GM18907 (cell line): ENCODE data around the gene SPINK2.

Experiments used
- ATAC-seq: cut with Tn5 transposase; IDR thresholded peaks from one replicate; pipeline ENCODE4 v1.9.1; 2021; ENCODE audit warnings: mild to moderate bottlenecking, moderate library complexity; ENCODE audit not compliant: unreplicated experiment

SPINK2 gene, protein sequence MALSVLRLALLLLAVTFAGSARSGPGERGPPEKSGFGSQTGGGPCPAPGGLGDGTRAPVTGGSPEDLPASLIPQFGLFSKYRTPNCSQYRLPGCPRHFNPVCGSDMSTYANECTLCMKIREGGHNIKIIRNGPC

DNA sequence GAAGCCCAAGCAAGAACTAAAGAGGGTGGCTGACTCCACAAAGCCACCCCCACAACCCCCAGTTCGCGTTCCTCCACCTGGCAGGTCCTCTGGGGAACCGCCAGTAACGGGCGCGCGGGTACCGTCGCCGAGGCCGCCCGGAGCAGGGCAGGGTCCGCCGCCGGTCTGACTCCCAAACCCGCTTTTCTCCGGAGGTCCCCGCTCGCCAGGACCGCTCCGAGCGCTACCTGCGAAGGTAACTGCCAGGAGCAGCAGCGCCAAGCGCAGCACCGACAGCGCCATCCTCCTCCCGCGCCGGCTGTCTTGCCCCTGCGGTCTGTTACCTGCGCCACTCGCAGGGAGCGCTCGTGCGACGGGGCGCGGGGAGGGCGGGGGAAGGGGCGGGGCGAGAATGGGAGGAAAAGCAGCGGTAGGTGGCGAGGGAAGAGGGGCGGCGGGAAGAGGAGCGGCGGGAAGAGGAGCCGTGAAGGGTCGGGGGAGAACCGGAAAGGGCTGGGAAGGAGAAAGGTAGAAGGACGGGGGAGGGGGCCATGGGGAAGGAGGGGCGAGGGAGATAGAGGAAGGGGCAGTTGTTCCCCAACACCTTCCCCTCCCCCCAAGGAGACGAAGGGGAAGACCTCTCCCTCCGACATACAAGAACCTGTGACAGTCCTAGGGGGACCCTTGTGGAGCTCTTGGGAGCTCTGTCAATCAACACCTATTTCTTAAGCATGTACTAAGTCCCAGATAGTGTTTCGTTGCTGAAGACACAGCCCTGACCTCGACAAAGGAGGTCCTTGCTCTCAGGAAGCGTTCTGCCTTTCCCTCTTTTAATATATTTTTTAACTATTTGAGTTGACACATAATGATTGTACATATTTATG lies at the start of gene SPINK2:
TSS of gene SPINK2 (minus strand) at position 321 of the 863 bp plus-strand sequence. CDS start at position 282, 39 bp downstream.
- no peak for ATAC-seq

DNA sequence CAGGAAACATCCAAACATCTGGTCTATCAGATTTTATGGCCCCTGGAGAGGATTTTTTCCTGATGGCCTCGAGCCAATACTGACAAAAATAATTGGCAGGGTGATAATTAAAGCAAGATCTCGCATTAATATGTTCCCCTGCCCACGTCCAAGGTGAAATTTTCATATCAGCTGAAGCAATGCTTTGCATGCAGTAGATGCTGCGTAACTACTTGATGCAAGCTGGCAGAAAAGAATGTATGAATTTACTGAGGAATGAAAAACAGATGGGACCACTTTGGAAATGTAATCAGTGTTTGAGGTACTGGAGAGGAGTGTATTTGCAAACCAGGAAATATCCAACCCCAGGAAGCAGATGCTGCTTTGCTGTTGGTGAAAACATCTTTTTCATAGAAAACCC lies 49.4 kb upstream of the SPINK2 start:
- ATAC-seq: no peak

DNA sequence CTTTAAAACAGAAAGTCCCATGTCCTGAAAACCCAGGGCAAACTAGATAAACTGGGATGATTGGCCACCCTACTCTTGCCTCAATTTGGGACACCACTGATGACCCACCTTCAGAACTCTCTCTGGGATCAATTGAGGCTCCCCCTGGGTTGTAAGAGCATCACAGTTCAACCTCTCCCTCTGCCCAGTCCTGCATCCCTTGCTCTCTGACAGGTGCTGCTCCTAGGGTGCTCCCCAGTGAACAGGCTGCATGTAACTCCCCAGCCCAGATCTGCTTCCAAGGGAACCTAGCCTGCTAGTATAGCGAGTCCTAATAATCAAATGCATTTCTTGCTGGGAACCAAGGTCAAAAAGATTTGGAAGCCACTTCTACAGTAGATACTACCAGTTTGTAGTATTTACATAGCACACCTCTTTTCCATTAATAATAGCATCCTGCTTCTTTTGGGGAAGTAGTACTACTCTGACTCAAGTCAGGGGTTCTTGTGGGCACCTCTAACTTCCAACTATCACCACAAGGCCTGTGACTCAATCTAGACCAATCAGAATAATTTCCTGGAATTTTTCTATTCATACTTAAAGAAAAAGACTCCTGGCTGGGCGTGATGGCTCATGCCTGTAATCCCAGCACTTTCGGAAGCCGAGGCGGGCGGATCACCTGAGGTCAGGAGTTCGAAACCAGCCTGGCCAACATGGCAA lies 42.1 kb upstream of the SPINK2 start:
- no peak for ATAC-seq

DNA sequence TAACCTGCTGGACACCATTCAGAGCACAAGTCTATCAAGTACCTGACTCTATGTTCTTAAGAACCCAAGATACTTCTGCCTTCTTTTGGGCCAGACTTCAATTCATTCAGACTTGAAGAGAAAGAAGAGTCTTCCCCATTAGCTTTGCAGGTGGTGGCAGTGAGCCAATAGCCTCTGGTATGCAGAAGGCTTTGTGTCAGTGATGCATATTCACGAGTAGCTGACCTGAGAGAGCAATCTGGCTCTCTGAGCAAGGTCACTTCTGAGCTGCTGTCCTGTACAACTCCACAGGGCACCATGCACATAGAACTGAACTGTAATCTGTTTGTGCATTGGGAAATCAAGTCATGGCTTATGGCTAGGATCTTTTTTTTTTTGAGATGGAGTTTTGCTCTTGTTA lies 39.9 kb upstream of the SPINK2 start:
- ATAC-seq: no peak

DNA sequence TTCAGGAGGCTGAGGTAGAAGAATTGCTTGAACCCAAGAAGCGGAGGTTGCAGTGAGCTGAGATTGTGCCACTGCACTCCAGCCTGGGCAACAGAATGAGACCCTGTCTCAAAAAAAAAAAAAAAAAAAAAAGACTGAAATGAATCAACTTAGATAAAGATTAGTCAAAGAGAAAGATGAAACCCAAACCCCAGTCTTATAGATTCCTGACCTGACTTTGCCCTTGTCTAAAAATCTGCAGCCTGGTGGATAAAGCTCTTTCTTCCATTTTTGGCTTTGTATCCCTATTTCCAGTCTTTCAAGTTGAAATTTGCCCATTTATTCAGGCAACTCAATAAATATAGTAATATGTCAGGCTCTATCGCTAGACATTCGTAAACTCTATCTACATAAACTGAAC lies 39.3 kb upstream of the SPINK2 start:
- ATAC-seq: peak; percentile 44

DNA sequence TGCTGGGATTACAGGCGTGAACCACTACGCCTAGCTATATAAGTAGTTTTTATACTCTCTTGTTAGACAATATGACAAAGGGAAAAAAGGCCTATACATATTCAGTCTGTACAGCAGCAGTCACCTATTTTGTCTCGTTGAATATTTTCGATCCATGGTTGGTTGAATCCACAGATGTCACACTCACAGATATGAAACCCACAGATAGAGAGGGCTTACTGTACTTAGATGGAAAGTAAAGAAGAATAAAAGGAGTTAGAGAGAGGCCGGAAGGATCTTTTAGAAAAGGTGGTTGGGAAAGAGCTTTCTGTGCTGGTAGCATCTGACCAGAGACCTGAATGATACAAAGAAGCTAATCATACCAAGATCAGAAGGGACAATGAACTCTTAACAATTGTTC lies 38.3 kb upstream of the SPINK2 start:
- ATAC-seq: peak; percentile 84

DNA sequence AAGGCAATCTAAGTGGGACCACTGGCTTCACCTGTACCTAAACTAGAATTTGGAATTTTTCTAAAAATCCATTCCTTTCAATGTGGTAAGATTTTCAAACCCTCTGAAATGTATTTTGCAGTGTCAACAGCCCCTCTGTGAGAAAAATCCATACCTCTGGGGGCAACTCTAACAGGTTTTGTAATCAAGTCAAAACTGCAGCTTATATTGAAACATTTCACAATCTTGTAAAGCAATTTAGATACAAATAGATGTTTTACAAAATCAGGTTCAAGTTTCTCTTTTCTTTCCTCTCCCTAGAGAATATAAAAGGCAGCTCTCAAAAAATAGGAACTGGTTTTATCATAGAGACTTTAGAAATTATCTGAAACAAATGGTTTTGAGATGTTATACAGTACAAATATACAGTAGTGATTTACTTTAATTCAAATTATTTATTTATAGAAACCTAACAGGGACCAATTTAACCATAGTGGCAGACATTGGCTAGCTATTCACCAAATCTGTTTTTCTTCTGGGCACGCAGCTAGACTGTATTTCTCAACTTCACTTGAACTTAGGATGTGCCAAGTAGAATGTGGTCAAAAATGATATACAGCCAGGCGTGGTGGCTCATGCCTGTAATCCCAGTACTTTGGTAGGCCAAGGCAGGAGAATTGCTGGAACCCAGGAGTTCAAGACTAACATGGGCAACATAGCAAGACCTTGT lies 36.3 kb upstream of the SPINK2 start:
- no peak for ATAC-seq

DNA sequence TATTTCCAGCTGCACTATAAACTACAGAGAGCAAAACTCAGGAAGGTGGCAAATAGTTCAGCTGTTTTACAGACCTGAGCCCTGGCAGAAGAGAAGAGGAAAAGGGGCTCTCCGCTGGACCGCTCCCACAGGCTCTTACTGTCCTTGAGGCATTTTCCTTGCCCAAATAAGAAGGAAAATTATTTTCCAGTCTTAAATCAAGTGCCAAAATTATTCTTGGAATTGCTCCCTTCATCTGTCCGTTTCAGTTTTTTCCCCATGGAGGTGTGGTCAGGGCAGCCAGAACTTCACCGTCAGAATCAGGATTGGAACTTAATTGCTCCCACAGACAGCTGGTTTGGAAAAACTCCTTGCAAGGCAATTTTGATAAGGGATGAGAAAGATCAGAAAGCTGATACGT lies 35.2 kb upstream of the SPINK2 start:
- no peak for ATAC-seq

DNA sequence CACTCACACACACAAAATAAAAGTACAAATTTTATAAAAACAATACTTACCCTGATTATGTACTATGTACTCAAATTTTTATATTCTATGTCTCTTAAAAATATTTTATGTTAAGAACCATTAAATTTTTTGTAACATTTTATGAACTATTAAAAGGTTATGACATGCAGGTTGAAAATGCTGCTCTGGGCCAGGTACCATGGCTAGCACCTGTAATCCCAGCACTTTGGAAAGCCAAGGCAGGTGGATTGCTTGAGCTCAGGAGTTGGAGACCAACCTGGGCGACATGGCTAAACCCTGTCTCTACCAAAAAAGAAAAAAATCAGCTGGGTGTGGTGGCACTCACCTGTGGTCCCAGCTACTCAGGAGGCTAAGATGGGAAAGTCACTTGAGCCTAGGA lies 29.4 kb upstream of the SPINK2 start:
- ATAC-seq: no peak

DNA sequence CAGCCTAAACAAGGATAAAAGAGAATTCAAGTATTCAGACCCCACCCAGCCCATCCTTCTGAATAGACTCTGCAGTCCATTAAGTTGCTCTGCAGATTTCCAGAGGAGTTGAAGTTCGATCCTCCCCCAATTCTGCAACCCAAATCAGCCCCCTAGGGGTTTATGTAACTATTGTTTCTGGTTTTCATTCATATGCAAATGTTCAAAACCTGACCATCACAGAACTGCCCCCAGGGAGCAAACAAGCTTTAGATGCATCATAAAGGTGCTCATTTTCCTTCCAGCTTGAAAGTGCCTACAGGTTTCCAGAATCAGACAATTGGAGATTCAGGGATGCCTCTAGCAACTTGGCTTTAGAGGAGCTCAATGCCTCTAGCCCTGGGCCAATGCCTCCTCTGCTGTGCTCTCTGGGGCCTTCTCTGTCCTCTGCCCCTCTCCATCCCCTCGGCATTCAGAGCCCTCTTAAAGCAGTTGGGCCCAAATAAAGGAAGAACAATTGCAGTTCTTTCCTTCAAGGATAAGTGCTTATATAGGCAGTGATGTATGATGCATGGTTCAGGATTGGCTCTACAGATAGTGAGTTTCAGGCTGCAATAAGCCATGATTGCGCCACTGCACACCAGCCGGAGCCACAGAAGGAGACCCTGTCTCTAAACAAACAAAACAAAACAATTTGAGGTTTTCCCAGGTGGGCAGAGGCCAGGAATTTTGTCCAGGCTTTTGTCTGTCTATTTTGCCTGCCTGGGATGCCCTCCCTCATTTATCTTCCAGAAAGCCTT lies 23.5 kb upstream of the SPINK2 start:
- ATAC-seq: peak; percentile 59

DNA sequence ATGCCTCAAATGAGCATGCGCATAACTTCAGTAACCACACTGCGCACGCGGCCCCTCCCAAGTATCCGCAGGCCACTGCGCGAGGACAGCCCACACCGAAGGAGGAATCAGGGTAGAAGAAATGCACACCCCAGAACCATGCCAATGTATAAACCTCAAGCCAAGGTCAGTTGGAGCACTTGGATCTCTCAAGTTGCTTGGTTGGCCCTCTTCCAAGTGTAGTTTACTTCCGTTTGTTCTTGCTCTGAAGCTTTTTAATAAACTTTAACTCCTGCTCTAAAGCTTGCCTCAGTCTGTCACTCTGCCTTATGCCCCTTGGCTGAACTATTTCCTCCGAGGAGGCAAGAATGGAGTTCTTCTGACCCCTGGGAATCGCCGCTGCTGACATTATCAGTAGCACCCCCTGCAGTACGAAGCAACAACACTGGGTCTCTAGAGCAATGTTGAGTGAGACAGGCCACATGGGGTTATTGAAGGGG lies 22.0 kb upstream of the SPINK2 start:
- ATAC-seq: no peak

DNA sequence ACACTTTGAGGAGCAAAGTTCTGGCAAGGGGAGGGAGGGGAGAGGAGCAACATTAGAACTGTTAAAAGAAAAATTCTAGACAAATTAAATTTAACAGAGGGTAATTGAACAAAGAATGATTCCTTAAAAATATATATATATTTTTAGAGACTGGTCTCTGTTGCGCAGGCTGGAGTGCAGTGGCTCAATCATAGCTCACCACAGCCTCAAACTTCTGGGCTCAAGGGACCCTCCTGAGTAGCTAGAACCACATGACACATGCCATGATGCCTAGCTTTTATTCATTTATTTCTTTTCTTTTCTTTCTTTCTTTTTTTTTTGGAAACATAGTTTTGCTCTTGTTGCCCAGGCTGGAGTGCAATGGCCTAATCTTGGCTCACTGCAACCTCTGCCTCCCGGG lies 19.1 kb upstream of the SPINK2 start:
- no peak for ATAC-seq

DNA sequence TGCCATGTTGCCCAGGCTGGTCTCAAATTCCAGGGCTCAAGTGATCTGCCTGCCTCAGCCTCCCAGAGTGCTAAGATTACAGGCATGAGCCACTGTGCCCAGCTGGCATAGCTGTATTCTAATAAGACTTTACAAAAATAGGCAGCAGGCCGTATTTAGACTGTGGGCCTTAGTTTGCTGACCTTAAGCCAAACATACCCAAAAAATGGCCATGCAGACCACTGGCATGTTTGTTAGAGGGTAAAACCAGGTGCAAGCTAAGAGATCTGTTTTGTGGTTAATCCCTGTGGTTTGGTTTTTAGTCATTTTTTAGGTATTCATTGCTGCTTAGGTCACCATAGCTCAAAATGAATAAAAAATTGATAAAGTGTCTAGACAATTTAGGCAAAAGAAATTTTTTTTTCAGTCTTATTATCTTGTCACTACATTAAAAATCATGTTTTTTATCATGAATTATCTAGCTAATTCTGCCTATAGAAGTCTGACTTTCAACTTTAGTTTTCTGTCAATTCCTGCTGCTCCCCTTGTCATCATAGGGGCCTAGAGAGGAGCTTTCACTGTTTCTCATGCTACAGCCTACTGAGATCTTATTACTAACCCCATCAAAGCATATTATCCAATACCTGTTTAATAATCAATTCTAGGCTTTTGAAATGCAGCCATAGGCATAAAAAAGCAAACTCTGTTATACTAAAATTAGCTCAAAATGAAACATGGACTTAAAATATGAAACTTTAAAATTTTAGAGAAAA lies 7.5 kb upstream of the SPINK2 start:
- ATAC-seq: peak; percentile 82

DNA sequence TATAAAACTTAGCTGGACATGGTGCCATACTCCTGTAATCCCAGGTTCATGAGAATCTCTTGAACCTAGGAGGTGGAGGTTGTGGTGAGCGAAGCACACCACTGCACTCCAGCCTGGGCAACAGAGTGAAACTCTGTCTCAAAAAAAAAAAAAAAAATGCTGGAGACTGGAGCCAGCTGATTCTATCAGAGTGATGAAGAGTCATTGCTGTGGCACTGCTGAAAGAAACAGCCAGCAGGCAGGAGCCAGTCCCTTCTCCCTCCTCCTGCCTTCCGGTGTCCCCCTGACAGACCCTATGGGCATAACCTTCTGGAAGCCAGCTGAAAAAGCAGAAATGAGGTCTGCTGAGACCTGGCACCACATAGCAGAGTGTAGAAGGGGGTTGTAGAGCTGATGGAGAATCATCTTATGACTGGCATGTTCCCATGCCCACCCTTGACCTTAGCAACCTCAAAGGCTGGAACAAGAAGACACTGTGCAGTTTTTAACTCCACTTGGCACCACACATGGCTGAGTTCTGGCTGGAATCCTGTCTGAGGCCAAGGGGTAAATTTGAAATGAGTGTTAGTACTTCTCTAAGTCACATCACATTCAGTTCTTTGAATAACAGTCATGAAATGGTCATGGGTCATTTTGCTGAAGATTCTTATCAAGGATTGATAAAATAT lies 2.6 kb upstream of the SPINK2 start:
- no peak for ATAC-seq

DNA sequence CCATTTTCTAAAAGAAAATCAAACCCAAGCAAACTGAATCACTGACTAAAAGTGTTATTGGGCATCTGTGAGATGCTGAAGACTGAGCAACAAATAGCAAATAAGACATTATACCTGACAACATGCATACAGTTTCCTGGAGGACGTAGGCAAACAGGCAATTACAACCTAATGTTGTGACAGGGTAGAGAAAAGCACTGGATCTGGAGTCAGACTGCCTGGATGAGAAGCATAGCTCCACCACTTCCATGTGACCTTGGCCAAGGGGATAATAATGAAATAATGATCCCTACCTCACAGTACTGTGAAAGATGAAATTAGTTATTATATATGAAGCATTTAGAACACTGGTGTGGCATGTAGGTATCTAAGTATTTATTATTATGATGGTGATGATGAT lies 2.7 kb downstream of the SPINK2 start:
- ATAC-seq: no peak

DNA sequence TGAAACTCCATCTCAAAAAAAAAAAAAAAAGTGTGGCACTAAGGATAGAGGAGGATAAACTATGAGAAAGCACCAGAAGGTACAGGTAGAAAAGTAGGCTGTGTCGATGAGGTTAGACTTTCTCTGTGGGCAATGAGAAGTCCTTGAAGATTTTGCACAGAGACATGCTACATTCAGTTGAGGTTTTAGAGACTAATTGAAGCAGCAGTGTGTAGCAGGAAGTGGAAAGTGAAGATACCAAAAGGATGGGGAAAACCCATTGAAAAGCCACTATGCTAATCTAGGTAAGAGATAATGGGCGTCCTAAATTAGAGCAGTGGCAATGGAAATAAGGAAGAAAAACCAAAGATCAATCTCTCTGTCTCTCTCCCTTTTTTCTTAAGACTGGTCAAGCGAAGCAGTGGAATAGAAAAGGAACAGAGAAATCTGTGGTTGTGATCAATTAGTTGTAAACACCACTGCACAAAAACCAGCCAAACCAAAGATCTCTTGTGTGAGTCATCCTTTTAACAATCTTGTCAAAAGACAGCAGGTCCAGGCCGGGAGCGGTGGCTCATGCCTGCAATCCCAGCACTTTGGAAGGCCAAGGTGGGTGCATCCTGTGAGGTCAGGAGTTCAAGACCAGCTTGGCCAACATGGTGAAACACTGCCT lies 3.5 kb downstream of the SPINK2 start:
- ATAC-seq: peak; percentile 93

DNA sequence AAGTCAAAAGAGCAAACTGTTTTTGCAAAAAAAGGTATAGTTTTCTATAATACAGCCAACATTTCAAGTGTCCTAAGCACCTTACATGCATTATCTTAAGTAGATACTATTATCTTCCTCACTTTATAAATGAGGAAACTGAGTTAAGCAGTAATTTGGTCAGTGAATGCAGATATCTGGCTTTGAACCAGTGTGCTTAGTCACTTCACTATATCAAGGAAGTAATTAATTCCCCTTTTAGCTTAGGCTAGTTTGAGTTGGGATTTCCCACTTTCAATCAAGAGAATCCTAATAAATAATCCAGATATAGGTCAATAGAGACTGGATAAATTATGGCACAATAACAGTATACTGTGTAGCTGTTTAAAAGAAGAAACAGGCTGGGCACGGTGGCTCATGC lies 14.8 kb downstream of the SPINK2 start:
- ATAC-seq: no peak

DNA sequence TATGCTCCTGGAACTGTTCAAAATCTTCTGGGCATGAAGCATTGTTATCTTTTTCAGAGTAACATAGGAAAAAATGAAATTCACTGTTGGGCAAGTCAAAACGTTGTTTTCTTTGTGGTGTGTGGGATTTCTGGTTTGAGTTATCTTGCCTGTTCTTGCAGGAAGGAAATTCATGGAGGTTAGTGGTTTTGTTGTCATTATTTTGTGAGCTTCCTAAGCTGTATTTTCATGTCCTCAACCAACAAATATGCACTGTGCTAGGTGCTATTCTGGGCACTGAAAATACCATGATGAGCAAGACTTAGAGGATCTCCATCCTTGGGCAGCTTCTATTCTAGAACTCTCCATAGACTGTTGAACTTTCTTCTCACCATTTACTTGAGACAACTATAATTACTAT lies 16.9 kb downstream of the SPINK2 start:
- no peak for ATAC-seq

DNA sequence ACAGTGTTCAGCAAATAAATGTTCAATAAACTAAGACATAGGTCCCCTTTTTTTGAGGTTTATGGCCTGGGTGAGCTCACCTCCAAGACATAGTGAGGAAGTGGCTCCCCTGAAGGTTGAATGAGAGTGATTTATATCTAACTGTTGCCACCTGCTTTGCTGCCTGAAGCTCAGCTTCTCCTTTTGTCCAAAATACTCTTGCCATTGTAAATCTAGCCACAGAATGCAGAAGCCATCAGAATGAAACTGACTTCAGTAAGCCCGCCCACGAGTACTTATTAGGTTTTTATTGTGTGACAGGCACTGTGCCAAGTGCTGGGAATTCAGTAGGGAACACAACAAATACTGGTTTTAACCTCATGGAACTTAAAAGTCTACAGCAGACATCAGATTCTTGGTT lies 18.0 kb downstream of the SPINK2 start:
- ATAC-seq: peak; percentile 52
